ENCODE data around the gene EDAR.

DNA sequence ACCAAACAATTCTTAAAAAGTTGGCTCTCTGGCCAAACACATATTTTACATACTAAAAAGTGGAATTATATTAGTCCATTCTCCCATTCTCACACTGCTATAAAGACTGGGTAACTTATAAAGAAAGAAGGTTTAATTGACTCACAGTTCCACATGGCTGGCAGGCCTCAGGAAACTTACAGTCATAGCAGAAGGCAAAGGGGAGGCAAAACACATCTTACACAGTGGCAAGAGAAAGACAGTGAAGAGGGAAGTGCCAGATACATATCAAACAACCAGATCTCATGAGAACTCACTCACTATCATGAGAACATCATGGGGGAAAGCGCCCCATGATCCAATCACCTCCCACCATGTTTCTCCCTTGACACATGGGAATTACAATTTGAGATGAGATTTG lies 42.6 kb downstream of the EDAR start:
- TF ChIP-seq CHD2 (IDR thresholded peaks at IDR 0.05; ENCODE audit: borderline replicate concordance, low read depth, low read length) = no peak
- TF ChIP-seq TAF1 (IDR thresholded peaks at IDR 0.05; ENCODE audit: borderline replicate concordance, low read depth, low read length) = no peak
- no peak for TF ChIP-seq ESRRA (IDR thresholded peaks at IDR 0.05; ENCODE audit: low read length)
- TF ChIP-seq, protein P1, sequence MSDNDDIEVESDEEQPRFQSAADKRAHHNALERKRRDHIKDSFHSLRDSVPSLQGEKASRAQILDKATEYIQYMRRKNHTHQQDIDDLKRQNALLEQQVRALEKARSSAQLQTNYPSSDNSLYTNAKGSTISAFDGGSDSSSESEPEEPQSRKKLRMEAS (IDR thresholded peaks at IDR 0.05; ENCODE audit: low read depth, low read length) = no peak
